Thyroid gland (tissue), 4 donors: ENCODE results near the gene RNASE4. TPM values are rescaled to one million over a fixed set of nuclear protein-coding genes. Genes with fewer than 3 reads are reported as not detected.
"Not testable (repeated sequence)": the region's sequence is repeated elsewhere in the genome, so short reads cannot be mapped to it uniquely, and the experiment has no call there.

Experiments used
- DNase-seq, 2 donors: peaks; one replicate each; pipeline ENCODE4 v3.0.0-alpha.2; 2019
- H3K27ac ChIP-seq, 3 donors: fragments of 200-600 bp; sonication (generic); 1 replicate in 2 of 3; 2 replicates in 1 of 3; pipeline ENCODE4 v1.5.1; 2016 to 2019; ENCODE audit warnings: mild to moderate bottlenecking in 1 of 3, moderate library complexity in 1 of 3
- H3K27me3 ChIP-seq: fragments of 200-600 bp; sonication (generic); one replicate; pipeline ENCODE4 v1.5.1; 2019
- H3K36me3 ChIP-seq, 2 donors: fragments of 200-600 bp; sonication (generic); one replicate each; pipeline ENCODE4 v1.5.1; 2016 to 2019
- H3K4me1 ChIP-seq, 2 donors: fragments of 200-600 bp; sonication (generic); one replicate each; pipeline ENCODE4 v1.5.1; 2017 to 2019
- H3K4me3 ChIP-seq, 3 donors: fragments of 200-600 bp; sonication (generic); replicated peaks in 1 of 3; 1 replicate in 2 of 3; 2 replicates in 1 of 3; pipeline ENCODE4 v1.5.1; 2016; ENCODE audit warnings: mild to moderate bottlenecking in 1 of 3
- H3K9me3 ChIP-seq: fragments of 200-600 bp; sonication (generic); one replicate; pipeline ENCODE4 v1.5.1; 2017
- CTCF ChIP-seq, 6 experiments: fragments of 200-600 bp in 3 of 6; fragments of 450-650 bp in 3 of 6; sonication (generic) in 3 of 6; IDR thresholded peaks; one replicate each; pipeline ENCODE4 v1.5.1; 2016 to 2019; ENCODE audit warnings: antibody characterized with exemption in 6 of 6, mild to moderate bottlenecking in 2 of 6, inconsistent platforms in 1 of 6, moderate library complexity in 1 of 6
- POLR2A ChIP-seq, 2 donors: fragments of 450-650 bp; IDR thresholded peaks; one replicate each; pipeline ENCODE4 v1.6.1; 2017; ENCODE audit warnings: antibody characterized with exemption in 2 of 2, mild to moderate bottlenecking in 2 of 2, moderate library complexity in 1 of 2
- WGBS, 2 donors: methylation state at CpG; one replicate each; pipeline ENCODE4 v1.1.5; 2017; 5-methylcytosine and 5-hydroxymethylcytosine counted together
- intact Hi-C: fragments of 100-400 bp; cut with DNase I; formaldehyde crosslinking; loops from one replicate; pipeline ENCODE4 v1.15.1; 2023
- total RNA-seq, 4 donors: library from RNA; depleted of rRNA; stranded (reverse); fragments of >200 nt; gene quantifications; one replicate each; pipeline ENCODE4 v1.2.3, GENCODE V29; 2016

RNASE4 gene
- total RNA-seq, 4 donors from 2014 or later: 15.5 to 58.9 (median 45.8) TPM

GRCh38 chr14:20714593-20715250 lies 30.4 kb downstream of the RNASE4 start:
- Histone ChIP-seq H3K4me1 (peaks cover 0 to 13% of the 10 kb centered on the region in 2 donors), H3K9me3 (no peaks in the 10 kb centered on the region), H3K27me3 (no peaks in the 10 kb centered on the region), H3K4me3 (no peak overlapping the region), H3K27ac (no peak overlapping the region), H3K36me3 (no peaks in the 10 kb centered on the region)
- 41 to 42% methylated on average over 4 of the region's 4 CpGs for WGBS, 2 donors
- intact Hi-C loops: no loop called here
- DNase-seq: peak; percentile 53 to 62
- no peak for TF ChIP-seq CTCF (IDR thresholded peaks at IDR 0.05)
- TF ChIP-seq POLR2A (IDR thresholded peaks at IDR 0.05): no peak

- Histone ChIP-seq H3K4me3 (no peak overlapping the region), H3K4me1 (peaks cover 0 to 12% of the 10 kb centered on the region in 2 donors), H3K36me3 (no peaks in the 10 kb centered on the region), H3K9me3 (no peaks in the 10 kb centered on the region), H3K27ac (no peak overlapping the region), H3K27me3 (no peaks in the 10 kb centered on the region)
- TF ChIP-seq CTCF (IDR thresholded peaks at IDR 0.05): no peak
- TF ChIP-seq POLR2A (IDR thresholded peaks at IDR 0.05): no peak
- peak; percentile 8 to 20 for DNase-seq
- 35 to 38% methylated on average over 4 of the region's 4 CpGs for WGBS, 2 donors
- intact Hi-C loops: no loop called here
Observed at GRCh38 chr14:20719777-20720176, 35.4 kb downstream of the RNASE4 start.

GRCh38 chr14:20720741-20721140 lies 36.4 kb downstream of the RNASE4 start:
- WGBS, 2 donors: 87 to 91% methylated on average over 6 of the region's 6 CpGs
- Histone ChIP-seq H3K27ac (no peak overlapping the region), H3K9me3 (no peaks in the 10 kb centered on the region), H3K4me1 (peaks cover 0 to 6% of the 10 kb centered on the region in 2 donors), H3K36me3 (no peaks in the 10 kb centered on the region), H3K4me3 (no peak overlapping the region), H3K27me3 (no peaks in the 10 kb centered on the region)
- intact Hi-C loops: no loop called here
- TF ChIP-seq POLR2A (IDR thresholded peaks at IDR 0.05) (no peak), CTCF (IDR thresholded peaks at IDR 0.05) (no peak)
- no peak for DNase-seq

GRCh38 chr14:20722016-20722415 lies 37.7 kb downstream of the RNASE4 start:
- intact Hi-C loops: no loop called here
- no peaks in the 10 kb centered on the region for H3K9me3 ChIP-seq
- no peaks in the 10 kb centered on the region for H3K27me3 ChIP-seq
- peaks cover 0 to 6% of the 10 kb centered on the region in 2 donors for H3K4me1 ChIP-seq
- H3K27ac ChIP-seq: no peak overlapping the region
- TF ChIP-seq POLR2A (IDR thresholded peaks at IDR 0.05): no peak
- no peak for TF ChIP-seq CTCF (IDR thresholded peaks at IDR 0.05)
- no peaks in the 10 kb centered on the region for H3K36me3 ChIP-seq
- 64 to 89% methylated on average over 12 of the region's 12 CpGs for WGBS, 2 donors
- H3K4me3 ChIP-seq: no peak overlapping the region
- DNase-seq: no peak

- H3K9me3 ChIP-seq: no peaks in the 10 kb centered on the region
- no peaks in the 10 kb centered on the region for H3K27me3 ChIP-seq
- peaks cover 0 to 6% of the 10 kb centered on the region in 2 donors for H3K4me1 ChIP-seq
- intact Hi-C loops: no loop called here
- no peak overlapping the region for H3K4me3 ChIP-seq
- whole genome bisulfite sequencing, 2 donors: 34 to 74% methylated on average over 6 to 14 of the region's 28 CpGs
- H3K36me3 ChIP-seq: no peaks in the 10 kb centered on the region
- no peak for DNase-seq
- no peak overlapping the region for H3K27ac ChIP-seq
- TF ChIP-seq CTCF (IDR thresholded peaks at IDR 0.05) (no peak), POLR2A (IDR thresholded peaks at IDR 0.05) (no peak)
Observed at GRCh38 chr14:20723488-20723887, 39.1 kb downstream of the RNASE4 start.

- intact Hi-C loops, H3K36me3 ChIP-seq, DNase-seq, H3K4me3 ChIP-seq, H3K27me3 ChIP-seq, H3K9me3 ChIP-seq, H3K4me1 ChIP-seq, H3K27ac ChIP-seq: not testable (repeated sequence)
- 89 to 90% methylated on average over 3 of the region's 3 CpGs for WGBS, 2 donors
Observed at GRCh38 chr14:20726121-20726520, 41.8 kb downstream of the RNASE4 start.
